Astrocyte of the spinal cord (primary cell): ENCODE results near the gene ALDH1L1.

Experiments
- DNase-seq: peaks from one replicate; pipeline ENCODE4 v3.0.0; 2011; ENCODE audit warnings: low read depth, low spot score
- H3K4me3 ChIP-seq: 2 replicates; pipeline ENCODE4 v1.5.1; 2011; ENCODE audit warnings: low read depth, mild to moderate bottlenecking, low read length, moderate library complexity
- CTCF ChIP-seq: IDR thresholded peaks from 2 replicates; pipeline ENCODE4 v1.5.1; 2012; ENCODE audit warnings: low read depth, mild to moderate bottlenecking, low read length, inconsistent platforms
- in situ Hi-C: cut with HindIII; loops from 2 replicates; pipeline ENCODE4 v1.10.0; 2017; ENCODE audit warnings: low sequenced_read_pairs

The ALDH1L1 gene

GRCh38 chr3:126135406-126136076 lies 44.8 kb downstream of the ALDH1L1 start:
- in situ Hi-C loops, result no loop called here
- no peak for TF ChIP-seq CTCF
- no peak for DNase-seq
- H3K4me3 ChIP-seq, result no peak overlapping the region

- no peak for TF ChIP-seq CTCF
- in situ Hi-C loops, result no loop called here
- no peak for DNase-seq
- no peak overlapping the region for H3K4me3 ChIP-seq
These were observed 45.3 kb downstream of the ALDH1L1 start for GRCh38 chr3:126135071-126135405.

- TF ChIP-seq CTCF, result peak; percentile 72
- no peak overlapping the region for H3K4me3 ChIP-seq
- DNase-seq, result peak; percentile 30
- in situ Hi-C loops, result no loop called here
These were observed 46.0 kb downstream of the ALDH1L1 start for GRCh38 chr3:126134219-126134975.

- H3K4me3 ChIP-seq, result no peak overlapping the region
- TF ChIP-seq CTCF, result no peak
- DNase-seq, result no peak
- in situ Hi-C loops, result no loop called here
These were observed 46.8 kb downstream of the ALDH1L1 start for GRCh38 chr3:126133606-126134005.

GRCh38 chr3:126132751-126133511 lies 47.5 kb downstream of the ALDH1L1 start:
- no peak for DNase-seq
- in situ Hi-C loops, result no loop called here
- peak; percentile 45 for TF ChIP-seq CTCF
- no peak overlapping the region for H3K4me3 ChIP-seq

GRCh38 chr3:126131881-126132750 lies 48.3 kb downstream of the ALDH1L1 start:
- no peak for DNase-seq
- in situ Hi-C loops, result no loop called here
- no peak for TF ChIP-seq CTCF
- H3K4me3 ChIP-seq, result no peak overlapping the region
